ENCODE measurements around the gene FBXW8.

- TF ChIP-seq RARB (CRISPR knock-in tag; IDR thresholded peaks at IDR 0.05) (no peak), OSR1 (CRISPR knock-in tag; IDR thresholded peaks at IDR 0.05) (no peak), ISL1 (CRISPR knock-in tag; IDR thresholded peaks at IDR 0.05) (no peak), ARNTL (CRISPR knock-in tag; IDR thresholded peaks at IDR 0.05; ENCODE audit: borderline replicate concordance, low read depth) (no peak), SNAI2 (CRISPR knock-in tag; IDR thresholded peaks at IDR 0.05) (no peak), ZNF565 (CRISPR knock-in tag; conservative IDR thresholded peaks at IDR 0.05; ENCODE audit: low read depth) (no peak), ZFP3 (CRISPR knock-in tag; IDR thresholded peaks at IDR 0.05) (no peak)
- TF ChIP-seq, protein P1, sequence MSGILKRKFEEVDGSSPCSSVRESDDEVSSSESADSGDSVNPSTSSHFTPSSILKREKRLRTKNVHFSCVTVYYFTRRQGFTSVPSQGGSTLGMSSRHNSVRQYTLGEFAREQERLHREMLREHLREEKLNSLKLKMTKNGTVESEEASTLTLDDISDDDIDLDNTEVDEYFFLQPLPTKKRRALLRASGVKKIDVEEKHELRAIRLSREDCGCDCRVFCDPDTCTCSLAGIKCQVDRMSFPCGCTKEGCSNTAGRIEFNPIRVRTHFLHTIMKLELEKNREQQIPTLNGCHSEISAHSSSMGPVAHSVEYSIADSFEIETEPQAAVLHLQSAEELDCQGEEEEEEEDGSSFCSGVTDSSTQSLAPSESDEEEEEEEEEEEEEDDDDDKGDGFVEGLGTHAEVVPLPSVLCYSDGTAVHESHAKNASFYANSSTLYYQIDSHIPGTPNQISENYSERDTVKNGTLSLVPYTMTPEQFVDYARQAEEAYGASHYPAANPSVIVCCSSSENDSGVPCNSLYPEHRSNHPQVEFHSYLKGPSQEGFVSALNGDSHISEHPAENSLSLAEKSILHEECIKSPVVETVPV (CRISPR knock-in tag; IDR thresholded peaks at IDR 0.05) = no peak
These were observed 107.9 kb downstream of the FBXW8 start for GRCh38 chr12:117018685-117019084.
